Fibroblast of mammary gland (primary cell): Measurements from ENCODE around the gene ACOXL.

Source experiments
- DNase-seq: peaks from one replicate; pipeline ENCODE4 v3.0.0-alpha.2; 2010; ENCODE audit warnings: low read depth
- H3K4me3 ChIP-seq: 2 replicates; pipeline ENCODE4 v1.5.1; 2011; ENCODE audit warnings: low read depth, mild to moderate bottlenecking, low read length, moderate library complexity; ENCODE audit not compliant: control insufficient read depth
- CTCF ChIP-seq: conservative IDR thresholded peaks from 2 replicates; pipeline ENCODE4 v1.5.1; 2011; ENCODE audit warnings: low read depth, low read length, inconsistent platforms; ENCODE audit not compliant: control insufficient read depth, insufficient read depth

ACOXL gene

DNA sequence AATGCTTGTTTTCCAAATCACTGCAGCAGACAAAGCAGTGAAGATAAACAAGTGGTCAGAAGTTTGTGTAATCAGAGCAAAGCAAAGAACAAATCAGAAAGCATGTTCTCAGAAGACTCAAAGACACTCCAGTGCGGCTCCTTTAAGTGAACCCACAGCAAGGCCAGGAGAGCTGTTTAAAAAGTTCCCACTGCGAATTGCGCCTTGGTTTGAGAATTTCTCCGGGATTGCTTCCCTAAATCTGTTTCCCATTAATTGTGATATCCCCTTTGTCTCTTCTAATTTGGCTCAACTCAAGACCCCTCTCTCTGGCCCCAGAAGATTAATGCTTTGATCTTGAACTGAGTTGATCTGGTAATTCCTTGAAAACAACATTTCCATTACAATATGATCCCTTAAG lies 265.9 kb downstream of the ACOXL start:
- TF ChIP-seq CTCF: no peak
- no peak overlapping the region for H3K4me3 ChIP-seq
- DNase-seq: no peak

- H3K4me3 ChIP-seq: no peak overlapping the region
- DNase-seq: no peak
- no peak for TF ChIP-seq CTCF
Observed at GRCh38 chr2:110999626-111000025, 267.3 kb downstream of the ACOXL start.

GRCh38 chr2:111005307-111005706 lies 272.9 kb downstream of the ACOXL start:
- no peak for DNase-seq
- TF ChIP-seq CTCF: no peak
- no peak overlapping the region for H3K4me3 ChIP-seq

DNA sequence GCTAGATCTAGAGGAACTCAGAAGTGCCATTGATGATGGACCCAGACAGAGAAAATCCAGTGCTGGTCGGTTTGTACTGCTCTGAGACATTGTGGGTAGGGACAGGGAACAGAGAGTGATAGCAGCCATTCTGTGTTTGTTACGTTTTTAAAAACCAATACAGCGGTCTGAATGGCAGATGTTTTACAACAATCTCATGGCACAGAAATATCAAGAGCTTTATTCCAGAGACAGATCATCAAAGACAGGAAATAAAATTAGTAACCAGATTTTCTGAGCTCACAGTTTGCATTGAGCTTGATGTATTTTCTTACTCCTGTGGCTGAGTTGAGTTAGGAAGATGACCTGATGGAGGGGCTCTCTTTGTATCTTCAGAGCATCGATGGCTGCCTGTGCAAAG lies 273.4 kb downstream of the ACOXL start:
- TF ChIP-seq CTCF: no peak
- no peak overlapping the region for H3K4me3 ChIP-seq
- DNase-seq: no peak

DNA sequence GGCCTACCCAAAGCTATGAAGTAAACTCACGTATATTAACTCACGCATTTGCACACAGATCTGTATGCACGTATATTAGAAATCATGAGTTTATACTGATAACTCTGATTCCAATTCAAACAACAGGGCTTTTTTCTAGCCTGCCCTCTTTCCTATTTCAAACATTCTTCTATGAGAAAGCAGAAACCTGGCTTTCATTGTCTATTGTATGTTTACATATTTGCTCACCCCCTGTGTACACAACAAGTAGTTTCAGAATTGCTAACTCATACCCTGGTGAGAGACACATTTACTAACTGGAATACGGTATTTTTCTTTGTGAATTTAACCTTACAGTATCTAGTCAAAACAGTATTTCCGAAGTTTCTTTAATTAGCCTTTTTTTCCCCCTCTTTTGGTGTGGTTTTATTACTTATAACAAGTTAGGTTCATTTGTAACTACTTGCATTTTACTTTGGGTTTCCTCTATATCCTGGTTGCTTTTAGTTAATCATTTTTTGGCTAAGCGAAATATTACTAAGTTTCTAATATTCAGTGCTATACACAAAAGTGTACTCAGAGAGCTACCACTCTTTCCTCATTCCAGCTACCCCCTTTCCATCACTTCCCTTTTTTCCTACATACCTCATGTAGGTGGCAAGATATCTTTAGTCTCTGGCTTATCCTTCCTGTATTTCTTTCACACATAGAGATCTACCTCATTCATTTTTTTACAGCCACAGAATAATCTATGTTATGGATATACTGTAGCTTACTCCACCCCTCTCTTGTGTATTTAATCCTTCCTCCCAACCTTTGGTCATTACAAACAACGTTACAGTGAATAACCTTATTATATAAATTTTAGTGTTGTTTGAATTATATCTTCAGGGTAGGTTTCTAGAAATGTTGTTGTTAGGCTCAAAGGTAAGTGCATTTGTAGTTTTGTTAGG lies 275.6 kb downstream of the ACOXL start:
- no peak for DNase-seq
- no peak overlapping the region for H3K4me3 ChIP-seq
- no peak for TF ChIP-seq CTCF

DNA sequence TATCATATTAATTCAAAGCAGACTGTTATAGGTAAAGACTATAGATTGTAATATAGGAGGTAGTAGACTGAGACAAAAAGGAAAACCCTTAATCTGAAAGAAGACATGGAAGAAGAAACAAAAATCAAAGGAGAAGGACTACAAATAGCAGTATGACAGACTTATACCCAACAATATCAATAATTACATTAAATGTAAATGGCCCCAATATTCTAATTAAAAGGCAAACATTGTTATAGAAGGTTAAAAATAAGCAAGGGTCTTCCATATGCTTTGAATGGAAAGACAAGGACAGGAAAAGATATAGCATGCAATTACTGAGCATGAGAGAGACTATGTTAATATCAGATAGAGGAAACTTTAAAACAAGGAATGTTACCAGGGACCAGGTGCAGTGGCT lies 278.8 kb downstream of the ACOXL start:
- no peak for TF ChIP-seq CTCF
- H3K4me3 ChIP-seq: no peak overlapping the region
- DNase-seq: no peak
